Left colon (tissue), 2 donors: ENCODE measurements around the gene KCNJ15. TPM values are rescaled to one million over a fixed set of nuclear protein-coding genes. Genes with fewer than 3 reads are reported as not detected.
"Not testable (repeated sequence)": the region's sequence is repeated elsewhere in the genome, so short reads cannot be mapped to it uniquely, and the experiment has no call there.

ENCODE experiments used
- ATAC-seq: fragments of 200-7000 bp; cut with Tn5 transposase; one replicate; pipeline ENCODE4 v1.9.1; 2020; ENCODE audit warnings: mild to moderate bottlenecking, moderate library complexity
- DNase-seq, 2 donors: peaks; one replicate each; pipeline ENCODE4 v3.0.0-alpha.2; 2020
- intact Hi-C, 2 donors: fragments of 100-400 bp; cut with DNase I in 1 of 2; cut with micrococcal nuclease in 1 of 2; formaldehyde crosslinking; loops; one replicate each; pipeline versions ENCODE4 v1.11.2 to v1.14.0; 2022; cut with DNase I, micrococcal nuclease
- total RNA-seq, 2 donors: library from RNA; stranded (reverse); fragmentation: NEBNext Ultra II Directional; extraction: Animal tissue kit (Norgen Biotek cat#: 25700); gene quantifications; one replicate each; pipeline ENCODE4 v1.2.1, GENCODE V29; 2021
- donor health status: DM: no; HTN: no; CAD: no.
- donor health status: DM: yes; HTN: yes; CAD: no.

The KCNJ15 gene
- total RNA-seq, 2 donors from 2014 or later: 0.21 TPM; not detected in 1

GRCh38 chr21:38242061-38242460, 14.7 kb upstream of the KCNJ15 start:
- intact Hi-C loops: no loop called here
- DNase-seq: no peak
- no peak for ATAC-seq

GRCh38 chr21:38243732-38244406, 12.9 kb upstream of the KCNJ15 start:
- ATAC-seq: no peak
- no peak for DNase-seq
- intact Hi-C loops: no loop called here

- DNase-seq: no peak
- intact Hi-C loops: no loop called here
- ATAC-seq: no peak
Measured at GRCh38 chr21:38244407-38244787, 12.4 kb upstream of the KCNJ15 start.

- DNase-seq (no peak), ATAC-seq (no peak)
- intact Hi-C loops: no loop called here
Measured at GRCh38 chr21:38244885-38245869, 11.6 kb upstream of the KCNJ15 start.

- intact Hi-C loops: no loop called here
- no peak for ATAC-seq
- DNase-seq: no peak
Measured at GRCh38 chr21:38246511-38246910, 10.3 kb upstream of the KCNJ15 start.

GRCh38 chr21:38247054-38247453, 9.7 kb upstream of the KCNJ15 start:
- intact Hi-C loops, ATAC-seq, DNase-seq: not testable (repeated sequence)

GRCh38 chr21:38247738-38248510, 8.9 kb upstream of the KCNJ15 start:
- intact Hi-C loops: no loop called here
- ATAC-seq (peak; percentile 39), DNase-seq (no peak)

- DNase-seq (no peak), ATAC-seq (peak; percentile 14)
- intact Hi-C loops: no loop called here
Measured at GRCh38 chr21:38249256-38249655, 7.5 kb upstream of the KCNJ15 start.

- ATAC-seq (no peak), DNase-seq (no peak)
- intact Hi-C loops: no loop called here
Measured at GRCh38 chr21:38249696-38250278, 7.0 kb upstream of the KCNJ15 start.

- intact Hi-C loops: no loop called here
- no peak for DNase-seq
- ATAC-seq: peak; percentile 85
Measured at GRCh38 chr21:38250991-38251418, 5.8 kb upstream of the KCNJ15 start.

- ATAC-seq (no peak), DNase-seq (no peak)
- intact Hi-C loops: no loop called here
Measured at GRCh38 chr21:38254970-38255369, 1.8 kb upstream of the KCNJ15 start.

GRCh38 chr21:38255571-38256117, 1.1 kb upstream of the KCNJ15 start:
- intact Hi-C loops: no loop called here
- DNase-seq: no peak
- no peak for ATAC-seq

- DNase-seq: no peak
- intact Hi-C loops: no loop called here
- no peak for ATAC-seq
Measured at GRCh38 chr21:38257667-38258066, 876 bp downstream of the KCNJ15 start.

GRCh38 chr21:38258521-38259485, 2.0 kb downstream of the KCNJ15 start:
- no peak for DNase-seq
- peak; percentile 38 for ATAC-seq
- intact Hi-C loops: no loop called here

- ATAC-seq (peak; percentile 80), DNase-seq (no peak)
- intact Hi-C loops: no loop called here
Measured at GRCh38 chr21:38259665-38260064, 2.9 kb downstream of the KCNJ15 start.

GRCh38 chr21:38260426-38260825, 3.6 kb downstream of the KCNJ15 start:
- DNase-seq: no peak
- no peak for ATAC-seq
- intact Hi-C loops: no loop called here

- ATAC-seq (no peak), DNase-seq (no peak)
- intact Hi-C loops: no loop called here
Measured at GRCh38 chr21:38261851-38262250, 5.1 kb downstream of the KCNJ15 start.

- intact Hi-C loops: no loop called here
- no peak for ATAC-seq
- DNase-seq: no peak
Measured at GRCh38 chr21:38263493-38263892, 6.7 kb downstream of the KCNJ15 start.
